ENCODE results near the gene THOC7. TPM values are rescaled to one million over a fixed set of nuclear protein-coding genes. Genes with fewer than 3 reads are reported as not detected.

Gene THOC7
- polyA plus RNA-seq, 1 donor from 2014 or later, result 78.3 TPM

- Histone ChIP-seq H3K4me3 (ENCODE audit: low read length) (no peak overlapping the region), H3K4me2 (ENCODE audit: low read length) (no peak overlapping the region), H3F3A (ENCODE audit: insufficient read depth, low read length, poor library complexity, severe bottlenecking) (no peaks in the 10 kb centered on the region), H2AFZ (ENCODE audit: low read depth, low read length) (no peak overlapping the region), H3K27ac (ENCODE audit: low read length) (no peak overlapping the region), H3K9me2 (ENCODE audit: insufficient read depth, low read length) (no peaks in the 10 kb centered on the region), H3K27me3 (ENCODE audit: insufficient read depth, low read depth, low read length) (no peaks in the 10 kb centered on the region), H4K20me1 (ENCODE audit: insufficient read depth) (no peaks in the 10 kb centered on the region), H3K79me2 (replicated peaks; ENCODE audit: insufficient read depth, low read length) (no peaks in the 10 kb centered on the region), H3K9ac (ENCODE audit: low read length) (no peak overlapping the region), H3K9me3 (ENCODE audit: low read length) (no peaks in the 10 kb centered on the region), H3K36me3 (ENCODE audit: insufficient read depth, low read length) (no peaks in the 10 kb centered on the region)
- no peak for TF ChIP-seq EZH2 (IDR thresholded peaks at IDR 0.05; ENCODE audit: borderline replicate concordance, insufficient read depth, low read length, poor library complexity, severe bottlenecking)
- TF ChIP-seq, protein P1, sequence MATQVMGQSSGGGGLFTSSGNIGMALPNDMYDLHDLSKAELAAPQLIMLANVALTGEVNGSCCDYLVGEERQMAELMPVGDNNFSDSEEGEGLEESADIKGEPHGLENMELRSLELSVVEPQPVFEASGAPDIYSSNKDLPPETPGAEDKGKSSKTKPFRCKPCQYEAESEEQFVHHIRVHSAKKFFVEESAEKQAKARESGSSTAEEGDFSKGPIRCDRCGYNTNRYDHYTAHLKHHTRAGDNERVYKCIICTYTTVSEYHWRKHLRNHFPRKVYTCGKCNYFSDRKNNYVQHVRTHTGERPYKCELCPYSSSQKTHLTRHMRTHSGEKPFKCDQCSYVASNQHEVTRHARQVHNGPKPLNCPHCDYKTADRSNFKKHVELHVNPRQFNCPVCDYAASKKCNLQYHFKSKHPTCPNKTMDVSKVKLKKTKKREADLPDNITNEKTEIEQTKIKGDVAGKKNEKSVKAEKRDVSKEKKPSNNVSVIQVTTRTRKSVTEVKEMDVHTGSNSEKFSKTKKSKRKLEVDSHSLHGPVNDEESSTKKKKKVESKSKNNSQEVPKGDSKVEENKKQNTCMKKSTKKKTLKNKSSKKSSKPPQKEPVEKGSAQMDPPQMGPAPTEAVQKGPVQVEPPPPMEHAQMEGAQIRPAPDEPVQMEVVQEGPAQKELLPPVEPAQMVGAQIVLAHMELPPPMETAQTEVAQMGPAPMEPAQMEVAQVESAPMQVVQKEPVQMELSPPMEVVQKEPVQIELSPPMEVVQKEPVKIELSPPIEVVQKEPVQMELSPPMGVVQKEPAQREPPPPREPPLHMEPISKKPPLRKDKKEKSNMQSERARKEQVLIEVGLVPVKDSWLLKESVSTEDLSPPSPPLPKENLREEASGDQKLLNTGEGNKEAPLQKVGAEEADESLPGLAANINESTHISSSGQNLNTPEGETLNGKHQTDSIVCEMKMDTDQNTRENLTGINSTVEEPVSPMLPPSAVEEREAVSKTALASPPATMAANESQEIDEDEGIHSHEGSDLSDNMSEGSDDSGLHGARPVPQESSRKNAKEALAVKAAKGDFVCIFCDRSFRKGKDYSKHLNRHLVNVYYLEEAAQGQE (IDR thresholded peaks at IDR 0.05; ENCODE audit: borderline replicate concordance), result no peak
These were observed 27.9 kb upstream of the THOC7 start for GRCh38 chr3:63891518-63891917.

DNA sequence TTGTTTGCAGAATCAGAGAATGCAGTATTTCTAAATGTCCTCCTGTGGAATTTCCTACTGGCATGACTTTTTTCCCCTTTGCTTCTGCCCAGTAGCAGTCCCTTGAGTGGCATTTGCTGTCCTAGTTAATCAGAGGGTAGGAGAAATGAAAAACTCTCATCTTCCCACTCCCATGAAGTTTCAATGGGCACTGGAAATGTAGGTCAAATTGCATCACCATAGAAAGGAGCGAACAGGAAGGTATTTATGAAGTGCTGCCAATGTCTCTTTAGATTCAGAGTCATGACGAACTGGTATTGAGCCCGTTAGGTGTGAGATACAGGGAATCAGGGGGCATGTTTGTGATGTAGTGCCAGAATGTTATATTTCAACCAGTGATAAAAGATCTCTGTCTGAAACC is 23.3 kb upstream of the THOC7 start:
- no peak overlapping the region for H3K4me3 ChIP-seq (ENCODE audit: low read length)
- TF ChIP-seq EP300 (conservative IDR thresholded peaks at IDR 0.05; ENCODE audit: poor library complexity, severe bottlenecking), result no peak

DNA sequence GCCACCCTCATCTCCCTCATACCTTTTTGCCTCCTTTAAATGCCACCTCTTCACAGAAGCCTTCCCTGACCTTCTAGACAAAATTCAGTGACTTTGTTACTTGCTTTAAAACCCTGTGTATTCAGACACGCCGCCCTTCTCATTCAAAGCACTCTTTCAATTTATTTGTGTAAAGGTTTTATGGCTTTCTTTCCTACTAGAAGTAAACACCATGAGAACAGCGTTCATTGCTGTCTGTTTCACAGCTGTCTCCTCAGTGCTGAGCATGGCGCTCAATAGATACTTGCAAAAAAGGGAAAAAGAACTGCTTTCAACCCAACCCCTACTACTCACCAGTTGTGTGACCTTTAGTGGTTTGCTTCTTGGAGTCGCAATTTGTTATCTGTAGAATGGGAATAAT is 17.0 kb upstream of the THOC7 start:
- no peaks in the 10 kb centered on the region for H3K9me2 ChIP-seq (ENCODE audit: insufficient read depth, low read length)
- no peak overlapping the region for H3K9ac ChIP-seq (ENCODE audit: low read length)
- H2AFZ ChIP-seq (ENCODE audit: low read depth, low read length), result no peak overlapping the region
- H4K20me1 ChIP-seq (ENCODE audit: insufficient read depth), result no peaks in the 10 kb centered on the region
- no peaks in the 10 kb centered on the region for H3K36me3 ChIP-seq (ENCODE audit: insufficient read depth, low read length)
- no peak overlapping the region for H3K4me2 ChIP-seq (ENCODE audit: low read length)
- no peaks in the 10 kb centered on the region for H3K27me3 ChIP-seq (ENCODE audit: insufficient read depth, low read depth, low read length)
- no peaks in the 10 kb centered on the region for H3K79me2 ChIP-seq (replicated peaks; ENCODE audit: insufficient read depth, low read length)
- no peaks in the 10 kb centered on the region for H3K9me3 ChIP-seq (ENCODE audit: low read length)
- no peaks in the 10 kb centered on the region for H3F3A ChIP-seq (ENCODE audit: insufficient read depth, low read length, poor library complexity, severe bottlenecking)
- no peak overlapping the region for H3K27ac ChIP-seq (ENCODE audit: low read length)
- no peak overlapping the region for H3K4me3 ChIP-seq (ENCODE audit: low read length)
- TF ChIP-seq RAD21 (conservative IDR thresholded peaks at IDR 0.05), result no peak
- no peak for TF ChIP-seq EP300 (conservative IDR thresholded peaks at IDR 0.05; ENCODE audit: poor library complexity, severe bottlenecking)
- TF ChIP-seq CTCF (IDR thresholded peaks at IDR 0.05; ENCODE audit: poor library complexity, severe bottlenecking), result no peak
- no peak for TF ChIP-seq EZH2 (IDR thresholded peaks at IDR 0.05; ENCODE audit: borderline replicate concordance, insufficient read depth, low read length, poor library complexity, severe bottlenecking)
- TF ChIP-seq POLR2AphosphoS5 (IDR thresholded peaks at IDR 0.05), result no peak
- no peak for TF ChIP-seq SMC3 (conservative IDR thresholded peaks at IDR 0.05; ENCODE audit: poor library complexity)
- no peak for TF ChIP-seq TAF1 (IDR thresholded peaks at IDR 0.05; ENCODE audit: low read depth)
- TF ChIP-seq, protein P1 (IDR thresholded peaks at IDR 0.05; ENCODE audit: borderline replicate concordance), result no peak
- TF ChIP-seq MXI1 (conservative IDR thresholded peaks at IDR 0.05; ENCODE audit: poor library complexity, severe bottlenecking), result no peak

More for the DNA sequence above, 23.3 kb upstream of the THOC7 start:
- H3K9me3 ChIP-seq (ENCODE audit: low read length), result no peaks in the 10 kb centered on the region
- no peak overlapping the region for H3K4me2 ChIP-seq (ENCODE audit: low read length)
- H3F3A ChIP-seq (ENCODE audit: insufficient read depth, low read length, poor library complexity, severe bottlenecking), result no peaks in the 10 kb centered on the region
- H3K9me2 ChIP-seq (ENCODE audit: insufficient read depth, low read length), result no peaks in the 10 kb centered on the region
- no peaks in the 10 kb centered on the region for H3K27me3 ChIP-seq (ENCODE audit: insufficient read depth, low read depth, low read length)
- no peak overlapping the region for H3K27ac ChIP-seq (ENCODE audit: low read length)
- no peaks in the 10 kb centered on the region for H3K79me2 ChIP-seq (replicated peaks; ENCODE audit: insufficient read depth, low read length)
- no peak overlapping the region for H3K9ac ChIP-seq (ENCODE audit: low read length)
- no peak overlapping the region for H2AFZ ChIP-seq (ENCODE audit: low read depth, low read length)
- H3K36me3 ChIP-seq (ENCODE audit: insufficient read depth, low read length), result no peaks in the 10 kb centered on the region
- H4K20me1 ChIP-seq (ENCODE audit: insufficient read depth), result no peaks in the 10 kb centered on the region

Measured in neural cell (in vitro differentiated cells).